GM10248 (cell line): Measurements from ENCODE around the gene DOHH.

Experiments
- CTCF ChIA-PET: fragments of 300-600 bp; sonication (Branson Sonifier 250); formaldehyde crosslinking; extraction: SDS; loops from one replicate; lab custom pipeline; 2021; ENCODE audit warnings: antibody characterized with exemption; lab: Yijun Ruan, JAX
- POLR2A ChIA-PET: fragments of 350-650 bp; sonication (Branson Sonifier 250); formaldehyde crosslinking; extraction: SDS; loops from one replicate; lab custom pipeline; 2020; ENCODE audit warnings: antibody characterized with exemption; lab: Yijun Ruan, JAX
- DNase-seq: peaks from one replicate; pipeline ENCODE4 v3.0.0; 2012; ENCODE audit errors: extremely low spot score
- TF ChIP-seq, protein P1 (sequence below): IDR thresholded peaks from 2 replicates; pipeline ENCODE4 v1.5.1; 2012; ENCODE audit warnings: mild to moderate bottlenecking, low read depth; ENCODE audit errors: extremely low read depth, missing control alignments, control extremely low read depth

DOHH gene

DNA sequence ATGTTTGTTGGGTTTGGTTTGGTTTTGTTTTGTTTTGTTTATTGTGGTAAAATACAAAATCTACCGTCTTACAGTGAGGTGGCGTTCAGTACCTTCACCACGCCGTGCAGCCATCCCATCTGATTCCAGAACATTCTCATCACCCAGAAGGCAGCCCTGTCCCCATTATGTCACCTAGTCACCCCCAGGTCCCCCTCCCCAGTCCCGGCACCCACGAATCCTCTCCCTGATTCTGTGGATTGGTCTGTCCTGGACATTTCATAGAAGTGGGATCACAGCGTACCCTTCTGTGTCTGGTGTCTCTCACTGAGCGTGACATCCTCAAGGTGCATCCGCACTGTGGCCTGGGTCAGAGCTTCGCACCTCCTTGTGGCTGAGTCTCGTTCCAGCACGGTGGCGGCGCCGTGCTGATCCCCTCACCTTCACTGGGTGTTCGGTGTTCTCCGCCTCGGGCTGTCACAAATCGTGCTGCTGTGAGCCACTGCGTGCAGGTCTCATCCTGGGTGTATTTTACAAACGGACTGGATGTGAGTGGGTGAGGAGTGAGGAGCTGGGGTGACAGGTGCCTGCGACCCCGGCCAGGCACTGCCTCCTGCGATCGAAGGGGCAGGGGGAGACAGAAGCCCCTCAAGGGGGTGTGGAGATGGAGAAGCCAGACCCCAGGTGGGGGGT lies 37.9 kb upstream of the DOHH start:
- TF ChIP-seq, protein P1, sequence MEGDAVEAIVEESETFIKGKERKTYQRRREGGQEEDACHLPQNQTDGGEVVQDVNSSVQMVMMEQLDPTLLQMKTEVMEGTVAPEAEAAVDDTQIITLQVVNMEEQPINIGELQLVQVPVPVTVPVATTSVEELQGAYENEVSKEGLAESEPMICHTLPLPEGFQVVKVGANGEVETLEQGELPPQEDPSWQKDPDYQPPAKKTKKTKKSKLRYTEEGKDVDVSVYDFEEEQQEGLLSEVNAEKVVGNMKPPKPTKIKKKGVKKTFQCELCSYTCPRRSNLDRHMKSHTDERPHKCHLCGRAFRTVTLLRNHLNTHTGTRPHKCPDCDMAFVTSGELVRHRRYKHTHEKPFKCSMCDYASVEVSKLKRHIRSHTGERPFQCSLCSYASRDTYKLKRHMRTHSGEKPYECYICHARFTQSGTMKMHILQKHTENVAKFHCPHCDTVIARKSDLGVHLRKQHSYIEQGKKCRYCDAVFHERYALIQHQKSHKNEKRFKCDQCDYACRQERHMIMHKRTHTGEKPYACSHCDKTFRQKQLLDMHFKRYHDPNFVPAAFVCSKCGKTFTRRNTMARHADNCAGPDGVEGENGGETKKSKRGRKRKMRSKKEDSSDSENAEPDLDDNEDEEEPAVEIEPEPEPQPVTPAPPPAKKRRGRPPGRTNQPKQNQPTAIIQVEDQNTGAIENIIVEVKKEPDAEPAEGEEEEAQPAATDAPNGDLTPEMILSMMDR = no peak
- ChIA-PET POLR2A (no interaction called here), CTCF (no interaction called here)
- DNase-seq = no peak

DNA sequence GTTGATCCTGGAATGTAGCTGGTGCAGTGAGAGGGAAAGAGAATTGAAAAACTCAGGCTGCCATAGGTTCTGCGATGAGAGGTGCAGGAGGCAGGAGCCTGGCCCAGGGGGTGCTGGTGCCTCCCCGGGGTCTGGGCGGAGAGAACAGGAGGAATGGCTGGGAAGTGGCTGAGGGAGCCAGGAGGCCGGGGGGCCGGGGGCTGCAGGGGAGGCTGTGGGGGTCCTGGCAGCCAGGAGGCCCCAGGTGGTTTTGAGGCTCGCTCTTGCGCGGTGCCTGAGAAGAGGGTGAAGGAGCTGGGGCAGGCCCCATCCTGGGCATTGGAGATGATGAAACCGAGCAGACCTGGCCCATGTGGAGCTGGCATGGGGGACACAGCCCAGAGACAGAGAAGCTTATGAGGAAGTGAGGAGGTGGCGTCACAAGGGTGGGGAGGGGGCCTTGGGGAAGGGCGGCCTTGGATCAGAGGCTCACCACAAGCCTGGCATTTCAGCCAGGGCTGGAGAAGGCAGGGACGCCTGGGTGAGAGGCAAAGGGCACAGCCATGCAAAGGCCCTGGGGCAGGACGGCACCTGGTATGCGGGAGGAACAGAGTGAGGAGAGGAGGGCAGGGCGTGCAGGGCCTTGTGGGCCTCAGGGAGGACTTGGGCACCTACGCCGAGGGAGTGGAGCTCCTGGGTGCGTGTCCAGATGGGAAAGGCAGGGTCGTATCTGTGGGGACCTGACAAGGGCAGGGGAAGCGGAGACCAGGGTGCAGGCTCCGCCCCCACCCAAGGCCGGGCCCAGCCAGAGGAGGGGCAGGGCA lies 37.2 kb upstream of the DOHH start:
- ChIA-PET CTCF (interaction anchor here (1.8 kb wide), 1 partner anchor 9 kb away, joined by 4 read pairs; no protein-coding TSS in a partner anchor), POLR2A (no interaction called here)
- no peak for DNase-seq
- TF ChIP-seq, protein P1 = no peak

DNA sequence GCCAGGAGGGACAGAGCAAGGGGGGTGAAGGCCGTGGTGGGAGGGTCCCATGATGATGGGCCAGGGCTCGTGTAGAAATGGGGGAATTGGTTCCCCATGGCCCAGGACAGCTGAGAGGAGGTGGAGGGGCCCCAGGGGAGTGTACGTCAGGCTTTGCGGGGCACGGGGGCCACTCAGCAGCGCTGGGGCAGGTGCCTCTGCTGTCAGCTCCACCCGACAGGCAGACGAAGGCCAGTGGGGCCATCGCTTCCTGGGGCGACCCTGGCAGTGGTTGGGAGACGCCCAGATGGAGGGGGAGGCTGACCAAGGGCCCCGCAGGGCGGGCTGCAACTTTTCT lies 36.6 kb upstream of the DOHH start:
- TF ChIP-seq, protein P1 = no peak
- POLR2A ChIA-PET = no interaction called here
- CTCF ChIA-PET = interaction anchor here (1.8 kb wide), 1 partner anchor 10 kb away, joined by 4 read pairs; no protein-coding TSS in a partner anchor
- DNase-seq = no peak

DNA sequence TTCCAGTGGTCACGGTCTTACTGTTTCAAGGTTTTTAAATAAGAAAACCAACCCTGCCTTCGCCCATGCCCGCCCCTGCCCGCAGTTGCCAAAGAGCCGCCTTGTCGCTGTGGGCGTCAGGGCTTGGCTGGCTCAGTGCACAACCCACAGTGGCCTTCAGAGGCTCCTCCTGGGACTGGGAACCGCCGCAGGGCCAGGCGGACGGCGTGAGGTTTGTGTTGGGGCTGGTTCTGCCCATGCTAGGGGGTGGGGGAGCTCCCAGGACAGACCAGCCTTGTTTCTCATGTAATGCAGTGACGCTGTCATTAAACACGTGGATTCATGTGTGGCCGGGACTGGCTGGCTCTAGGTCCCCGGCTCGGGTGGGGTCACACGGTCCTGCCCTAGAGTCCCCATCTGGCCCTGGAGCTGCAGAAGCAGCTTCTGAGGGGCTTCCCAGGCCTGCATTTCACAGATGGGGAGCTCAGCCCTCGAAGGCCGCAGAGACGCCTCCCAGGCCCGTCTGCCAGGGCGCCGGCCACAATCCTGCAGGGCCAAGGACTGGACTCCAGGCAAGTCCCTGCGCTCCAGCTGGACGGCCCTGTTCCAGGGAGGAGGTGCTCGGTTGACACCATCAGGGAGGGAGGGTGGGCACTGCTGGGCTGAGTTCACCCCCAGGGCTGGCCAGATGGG lies 36.1 kb upstream of the DOHH start:
- POLR2A ChIA-PET = no interaction called here
- CTCF ChIA-PET = interaction anchor here (1.8 kb wide), 1 partner anchor 10 kb away, joined by 4 read pairs; no protein-coding TSS in a partner anchor
- TF ChIP-seq, protein P1 = no peak
- DNase-seq = no peak

DNA sequence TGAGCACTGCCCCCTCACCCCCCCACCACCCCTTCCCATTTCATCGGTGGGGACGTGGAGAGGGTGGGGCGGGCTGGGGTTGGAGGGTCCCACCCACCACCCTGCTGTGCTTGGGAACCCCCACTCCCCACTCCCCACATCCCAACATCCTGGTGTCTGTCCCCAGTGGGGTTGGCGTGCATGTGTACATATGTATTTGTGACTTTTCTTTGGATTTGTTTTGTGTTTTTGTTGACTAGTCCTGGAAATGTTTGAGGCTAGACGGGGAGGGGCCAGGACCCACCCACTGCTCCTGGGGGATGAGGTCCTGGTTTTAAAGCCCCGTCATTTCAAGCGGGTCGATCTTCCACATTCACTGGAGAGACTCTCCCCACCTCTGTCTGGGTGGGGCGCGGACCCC lies 35.5 kb upstream of the DOHH start:
- no peak for DNase-seq
- CTCF ChIA-PET = interaction anchor here (1.8 kb wide), 1 partner anchor 11 kb away, joined by 4 read pairs; no protein-coding TSS in a partner anchor
- POLR2A ChIA-PET = no interaction called here
- TF ChIP-seq, protein P1 = no peak

DNA sequence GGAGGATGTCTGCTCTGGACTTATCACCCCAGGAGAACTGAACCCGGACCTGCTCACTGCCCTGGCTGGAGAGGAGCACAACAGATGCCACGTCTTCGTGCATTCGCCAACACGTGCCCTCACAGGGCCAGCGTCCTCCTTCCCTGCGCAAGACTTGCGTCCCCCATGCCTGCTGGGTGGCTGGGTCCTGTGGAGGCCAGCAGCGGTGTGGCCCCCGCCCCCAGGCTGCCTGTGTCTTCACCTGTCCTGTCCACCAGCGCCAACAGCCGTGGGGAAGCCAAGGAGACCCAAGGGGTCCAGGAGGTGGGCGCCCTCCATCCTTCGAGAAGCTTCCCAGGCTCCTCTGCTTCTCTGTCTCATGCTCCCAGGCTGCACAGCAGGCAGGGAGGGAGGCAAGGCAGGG lies 35.1 kb upstream of the DOHH start:
- CTCF ChIA-PET = interaction anchor here (1.8 kb wide), 1 partner anchor 11 kb away, joined by 4 read pairs; no protein-coding TSS in a partner anchor

More for the DNA sequence above, 35.1 kb upstream of the DOHH start:
- POLR2A ChIA-PET = no interaction called here
- TF ChIP-seq, protein P1 = no peak
- DNase-seq = no peak
